GM19395 (cell line): ENCODE results near the gene DUSP8.
"Not testable (repeated sequence)": the region's sequence is repeated elsewhere in the genome, so short reads cannot be mapped to it uniquely, and the experiment has no call there.

Experiments used
- ATAC-seq: cut with Tn5 transposase; IDR thresholded peaks from one replicate; pipeline ENCODE4 v1.9.1; 2021; ENCODE audit warnings: mild to moderate bottlenecking, moderate library complexity; ENCODE audit not compliant: unreplicated experiment

The DUSP8 gene, protein sequence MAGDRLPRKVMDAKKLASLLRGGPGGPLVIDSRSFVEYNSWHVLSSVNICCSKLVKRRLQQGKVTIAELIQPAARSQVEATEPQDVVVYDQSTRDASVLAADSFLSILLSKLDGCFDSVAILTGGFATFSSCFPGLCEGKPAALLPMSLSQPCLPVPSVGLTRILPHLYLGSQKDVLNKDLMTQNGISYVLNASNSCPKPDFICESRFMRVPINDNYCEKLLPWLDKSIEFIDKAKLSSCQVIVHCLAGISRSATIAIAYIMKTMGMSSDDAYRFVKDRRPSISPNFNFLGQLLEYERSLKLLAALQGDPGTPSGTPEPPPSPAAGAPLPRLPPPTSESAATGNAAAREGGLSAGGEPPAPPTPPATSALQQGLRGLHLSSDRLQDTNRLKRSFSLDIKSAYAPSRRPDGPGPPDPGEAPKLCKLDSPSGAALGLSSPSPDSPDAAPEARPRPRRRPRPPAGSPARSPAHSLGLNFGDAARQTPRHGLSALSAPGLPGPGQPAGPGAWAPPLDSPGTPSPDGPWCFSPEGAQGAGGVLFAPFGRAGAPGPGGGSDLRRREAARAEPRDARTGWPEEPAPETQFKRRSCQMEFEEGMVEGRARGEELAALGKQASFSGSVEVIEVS

DNA sequence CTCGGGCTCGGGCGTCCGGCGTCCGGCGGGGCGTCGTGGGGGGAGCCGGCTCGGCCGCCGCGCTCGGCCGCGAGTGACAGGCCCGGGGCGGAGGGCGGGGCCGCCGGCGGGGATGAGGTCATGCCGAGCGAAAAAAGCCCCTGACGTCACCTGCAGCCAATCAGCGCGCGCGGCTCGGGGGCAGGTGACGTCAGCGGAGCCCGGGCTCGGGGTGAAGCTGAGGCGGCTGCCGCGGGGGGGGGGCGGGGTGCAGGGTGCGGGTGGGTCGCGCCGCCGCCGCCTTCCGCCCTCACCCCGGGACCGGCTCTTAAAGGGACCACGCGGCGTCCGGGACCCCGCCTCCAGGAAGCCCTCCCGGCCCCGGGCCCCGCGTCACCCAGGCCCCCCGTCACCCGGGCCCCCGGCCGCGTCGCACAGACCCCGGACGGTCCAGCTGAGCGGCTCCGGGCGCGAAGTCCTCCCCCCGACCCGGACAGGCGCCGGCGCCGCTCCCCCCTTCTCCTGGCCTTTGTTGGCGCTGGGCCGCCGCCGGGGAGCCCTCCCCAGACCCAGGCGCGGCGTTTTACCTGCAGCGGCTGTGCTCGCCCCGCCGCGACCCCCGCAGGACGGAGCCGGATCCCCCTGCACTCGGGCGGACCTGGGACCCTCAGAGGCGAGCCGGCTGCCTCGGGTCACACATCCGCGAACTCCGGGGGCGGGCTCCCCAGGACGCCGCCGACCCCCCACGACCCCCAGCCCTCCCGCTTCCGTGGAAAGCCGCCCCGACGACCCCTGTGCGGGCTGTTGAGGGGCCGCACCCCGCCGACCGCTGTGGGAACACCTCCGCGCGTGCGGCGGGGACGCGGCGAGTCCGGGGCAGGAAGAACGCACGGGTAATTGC, at the start of gene DUSP8:
TSS of gene DUSP8 (minus strand) at position 75 of the 880 bp plus-strand sequence. CDS start 6,445 bp downstream, outside the sequence.
- peak; percentile 50 for ATAC-seq

DNA sequence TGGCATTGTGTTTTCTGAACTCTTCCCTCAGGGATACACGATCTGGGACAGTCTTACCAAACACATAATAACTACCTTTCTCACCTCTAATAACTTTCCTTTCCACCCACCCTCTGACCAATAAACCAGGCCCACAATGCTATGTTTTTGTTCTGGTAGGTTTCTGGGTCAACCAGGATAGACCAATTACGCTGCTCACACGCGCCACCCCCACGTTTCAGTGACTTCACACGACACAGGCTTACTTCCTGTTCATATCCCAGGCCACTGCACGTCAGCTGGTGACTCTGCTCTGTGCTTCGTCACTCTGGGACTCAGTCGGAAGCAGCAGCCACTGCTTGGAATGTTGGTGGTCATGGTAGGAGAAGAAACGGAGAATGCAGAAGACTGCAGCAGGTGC, 47.4 kb upstream of the DUSP8 start:
- no peak for ATAC-seq

DNA sequence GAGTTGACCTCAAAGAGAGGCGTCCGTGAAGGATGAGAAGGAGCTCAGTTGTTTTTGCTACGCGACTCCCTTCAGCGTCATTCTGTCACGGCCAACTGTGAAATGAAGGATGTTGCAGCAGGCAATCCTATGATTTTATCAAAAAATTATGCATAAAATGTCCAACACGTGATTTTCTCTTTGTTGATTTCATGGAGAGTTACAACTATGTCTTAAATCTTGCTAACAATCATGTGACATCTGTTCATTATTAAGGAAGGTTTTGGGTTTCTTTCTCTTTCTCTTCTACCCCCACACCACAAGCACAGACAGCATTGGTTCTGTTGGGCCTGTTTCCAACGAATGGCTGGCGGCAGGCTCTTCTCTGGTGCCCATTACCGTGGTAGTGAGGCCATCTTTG, 46.2 kb upstream of the DUSP8 start:
- ATAC-seq: no peak

DNA sequence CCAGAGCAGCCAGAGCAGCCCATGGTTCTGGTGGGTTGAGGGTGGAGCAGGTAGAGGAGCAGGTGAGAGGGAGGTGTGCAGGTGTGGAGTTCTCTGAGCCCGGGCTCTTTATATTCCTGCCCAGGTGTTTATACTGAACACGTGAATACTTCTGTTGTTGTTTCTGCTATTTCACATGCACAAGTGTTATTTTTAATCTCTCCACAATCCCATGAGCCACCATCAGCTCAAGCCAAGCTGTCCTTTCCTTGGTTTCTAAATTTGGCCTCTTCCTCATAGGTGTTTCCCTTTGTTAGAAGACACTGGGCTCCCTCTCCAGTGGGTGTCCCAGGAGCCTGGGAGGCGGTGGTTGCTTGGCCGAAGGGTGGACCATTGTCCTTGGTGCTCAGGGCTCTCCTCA, 36.3 kb upstream of the DUSP8 start, which contains the start of gene KRTAP5-3:
TSS of gene KRTAP5-3 (minus strand) at position 101 of the 400 bp plus-strand sequence. CDS start at position 23, 78 bp downstream.
- ATAC-seq: no peak

DNA sequence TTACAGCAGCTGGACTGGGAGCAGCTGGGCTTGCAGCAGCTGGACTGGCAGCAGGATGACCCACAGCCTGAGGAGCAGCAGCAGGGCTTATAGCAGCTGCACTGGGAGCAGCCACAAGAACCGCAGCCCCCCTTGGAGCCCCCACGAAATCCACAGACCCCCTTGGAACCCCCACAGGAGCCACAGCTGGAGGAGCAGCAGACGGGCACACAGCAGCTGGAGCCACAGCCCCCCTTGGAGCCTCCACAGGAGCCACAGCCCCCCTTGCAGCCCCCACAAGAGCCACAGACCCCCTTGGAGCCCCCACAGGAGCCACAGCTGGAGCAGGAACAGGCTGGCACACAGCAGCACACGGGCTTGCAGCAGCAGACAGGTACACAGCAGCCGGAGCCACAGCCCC, 35.8 kb upstream of the DUSP8 start:
- not testable (repeated sequence) for ATAC-seq

DNA sequence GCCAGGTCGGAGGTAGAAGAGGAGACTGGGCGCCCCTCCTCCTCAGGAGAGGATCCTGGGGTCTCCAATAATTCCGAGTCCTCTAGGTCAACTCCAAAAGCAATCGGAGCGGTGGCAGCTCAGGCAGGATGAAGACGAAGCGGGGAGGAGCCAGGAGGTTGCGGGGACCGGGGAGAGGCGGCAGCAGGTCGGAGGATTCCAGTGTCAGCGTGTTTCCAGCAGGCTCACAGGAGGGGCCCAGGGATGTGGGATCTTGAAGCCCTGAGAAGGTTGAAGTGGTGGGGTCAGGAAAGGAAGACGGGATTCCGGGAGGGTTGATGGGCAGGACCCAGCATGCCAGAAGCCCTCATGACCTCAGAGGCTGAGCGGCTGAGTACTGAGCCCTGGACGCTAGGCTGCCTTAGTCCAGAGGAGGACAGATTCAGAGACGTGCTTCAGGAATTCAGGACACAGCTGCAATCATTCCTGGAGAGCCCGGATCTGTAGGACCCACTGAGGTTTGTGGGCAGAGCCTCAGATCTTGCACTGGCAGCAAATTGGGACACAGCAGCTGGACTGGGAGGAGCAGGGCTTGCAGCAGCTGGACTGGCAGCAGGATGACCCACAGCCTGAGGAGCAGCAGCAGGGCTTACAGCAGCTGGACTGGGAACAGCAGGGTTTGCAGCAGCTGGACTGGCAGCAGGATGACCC, 35.2 kb upstream of the DUSP8 start:
- not testable (repeated sequence) for ATAC-seq

DNA sequence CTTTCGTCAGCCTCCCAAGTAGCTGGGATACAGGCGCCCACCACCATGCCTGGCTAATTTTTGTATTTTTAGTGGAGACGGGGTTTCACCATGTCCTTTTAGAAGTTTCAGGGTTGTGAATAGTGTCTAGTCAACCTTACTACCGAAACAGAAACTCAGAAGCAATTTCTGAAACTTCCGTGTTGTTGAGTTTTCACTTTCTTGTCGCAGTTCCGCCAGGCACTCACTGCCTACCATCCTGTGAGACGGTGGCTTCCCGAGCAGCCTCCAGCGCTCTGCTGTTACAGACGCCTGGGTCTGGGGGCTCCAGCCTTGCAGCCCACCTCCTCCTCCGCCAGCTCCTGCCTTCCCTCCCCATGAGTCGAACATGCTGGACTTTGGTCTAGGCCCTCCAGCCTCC, 33.9 kb upstream of the DUSP8 start:
- peak; percentile 97 for ATAC-seq

DNA sequence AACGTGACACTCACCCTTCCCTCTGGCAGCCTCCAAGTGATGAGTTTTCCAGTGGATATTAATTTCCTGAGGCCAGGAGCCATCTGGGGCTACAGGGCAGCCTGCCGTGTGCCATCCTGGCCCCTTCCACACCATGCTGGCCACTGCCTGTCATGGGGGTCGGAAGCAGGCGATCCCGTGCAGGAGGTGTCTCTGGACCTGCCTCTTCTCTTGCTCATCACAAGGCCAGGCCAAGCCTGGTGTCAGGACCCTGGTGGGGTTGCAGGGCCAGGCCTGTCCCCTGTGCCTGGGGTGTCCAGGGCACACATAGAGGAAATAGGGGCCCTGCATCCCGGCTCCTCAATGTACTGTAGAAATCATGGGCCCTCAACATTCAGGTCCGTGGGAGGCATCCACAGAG, 32.6 kb upstream of the DUSP8 start:
- ATAC-seq: no peak

DNA sequence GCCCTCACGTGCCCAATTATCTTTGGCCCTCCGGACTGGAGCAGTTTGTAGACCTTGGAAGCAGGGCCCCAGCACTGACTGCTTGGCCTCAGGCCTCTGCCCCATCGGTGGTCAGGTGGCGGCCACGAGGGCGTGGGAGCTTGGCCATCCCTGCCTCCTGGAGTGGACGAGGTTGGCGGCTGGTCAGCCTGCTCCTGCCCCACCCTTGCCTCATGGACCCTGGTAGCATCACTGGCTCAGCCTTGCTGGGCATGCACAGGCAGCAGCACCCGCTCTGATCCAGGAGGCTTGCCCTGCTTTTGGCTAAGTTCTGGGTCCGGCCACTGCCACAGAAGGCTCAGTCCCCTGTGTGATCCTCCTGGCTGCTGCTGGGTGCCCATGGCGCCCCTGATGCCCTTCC, 32.1 kb upstream of the DUSP8 start:
- no peak for ATAC-seq

DNA sequence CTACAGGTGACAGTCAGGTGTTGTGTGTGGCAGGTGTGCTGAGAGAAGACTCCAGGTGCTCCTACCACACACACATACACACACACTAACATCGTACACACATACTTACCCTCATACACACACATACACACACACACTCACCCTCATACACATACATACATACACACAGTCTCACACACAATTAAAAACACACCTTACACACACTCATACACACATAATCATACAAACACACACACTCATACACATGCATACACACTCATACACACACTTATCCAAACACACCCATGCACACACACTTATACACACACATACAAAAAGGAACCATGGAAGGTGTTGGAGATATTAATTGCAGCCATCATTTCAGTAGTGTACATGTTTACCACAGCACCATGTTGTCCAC, 31.6 kb upstream of the DUSP8 start:
- no peak for ATAC-seq

DNA sequence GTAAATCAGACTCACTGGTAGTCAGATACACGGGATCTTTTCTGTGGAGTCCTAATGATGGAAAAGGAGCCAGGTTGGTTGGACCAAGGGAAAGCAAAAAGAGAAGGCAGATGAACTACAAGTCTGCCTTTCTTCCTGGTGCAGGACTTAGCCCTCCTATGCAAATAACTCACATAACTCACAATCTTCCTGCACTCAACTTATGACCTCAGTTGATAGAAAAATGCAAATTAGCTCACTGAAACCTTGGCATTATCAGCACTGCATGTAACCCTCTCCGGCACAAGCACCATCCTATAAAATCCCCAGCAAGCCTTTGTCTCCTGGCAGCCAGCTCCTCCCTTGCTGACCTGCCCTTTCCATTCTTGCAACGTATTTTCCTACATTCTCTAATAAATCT, 29.6 kb upstream of the DUSP8 start:
- ATAC-seq: not testable (repeated sequence)

DNA sequence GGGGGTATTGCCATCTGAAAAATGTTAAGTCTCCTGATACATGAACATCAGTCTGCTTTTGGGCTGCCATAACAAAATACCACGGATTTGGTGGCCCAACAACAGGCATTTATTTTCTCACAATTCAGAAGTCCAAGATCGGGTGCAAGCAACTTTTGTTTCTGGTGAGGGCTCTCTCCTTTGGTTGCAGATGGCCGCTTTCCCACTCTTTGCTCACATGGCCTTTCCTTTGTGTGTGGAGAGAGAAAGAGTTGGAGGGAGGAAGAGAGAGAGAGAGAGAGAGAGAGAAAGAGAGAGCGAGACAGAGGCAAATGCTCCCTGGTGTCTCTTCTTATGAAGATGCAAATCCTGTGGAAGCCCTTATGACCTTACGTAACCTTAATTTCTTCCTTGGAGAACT, 28.6 kb upstream of the DUSP8 start:
- ATAC-seq: no peak

DNA sequence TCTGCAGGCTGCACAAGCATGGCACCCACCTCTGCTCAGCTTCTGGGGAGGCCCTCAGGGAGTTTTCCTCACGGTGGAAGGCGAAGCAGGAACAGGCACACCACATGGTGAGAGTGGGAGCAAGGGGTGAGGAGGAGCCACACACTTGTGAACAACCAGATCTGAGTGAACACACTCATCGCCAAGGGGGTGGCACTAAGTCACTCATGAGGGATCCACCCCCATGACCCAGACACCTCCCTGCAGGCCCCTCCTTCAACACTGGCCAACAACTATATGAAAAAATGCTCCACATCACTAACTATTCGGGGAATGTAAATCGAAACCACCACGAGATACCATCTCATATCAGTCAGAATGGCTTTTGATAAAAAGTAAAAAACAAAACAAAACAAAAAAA, 26.7 kb upstream of the DUSP8 start:
- no peak for ATAC-seq

DNA sequence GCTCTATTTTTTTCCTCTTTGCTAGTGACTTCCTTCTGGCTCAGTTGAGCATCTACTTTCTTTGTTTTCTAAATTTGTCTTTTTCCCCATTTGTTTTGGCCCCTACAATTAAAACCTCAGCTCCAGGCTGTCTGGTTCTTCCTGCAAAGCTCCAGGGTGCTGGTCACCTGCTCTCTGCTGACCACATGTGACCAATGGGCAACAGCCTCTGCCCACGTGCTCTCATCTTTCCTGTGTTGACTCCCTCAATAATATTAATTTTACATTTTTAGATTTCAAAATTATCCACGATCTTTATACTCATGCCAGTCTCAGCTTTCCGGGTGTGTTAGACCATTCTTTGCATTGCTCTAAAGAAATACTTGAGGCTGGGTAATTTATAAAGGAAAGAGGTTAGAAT, 26.3 kb upstream of the DUSP8 start:
- not testable (repeated sequence) for ATAC-seq

DNA sequence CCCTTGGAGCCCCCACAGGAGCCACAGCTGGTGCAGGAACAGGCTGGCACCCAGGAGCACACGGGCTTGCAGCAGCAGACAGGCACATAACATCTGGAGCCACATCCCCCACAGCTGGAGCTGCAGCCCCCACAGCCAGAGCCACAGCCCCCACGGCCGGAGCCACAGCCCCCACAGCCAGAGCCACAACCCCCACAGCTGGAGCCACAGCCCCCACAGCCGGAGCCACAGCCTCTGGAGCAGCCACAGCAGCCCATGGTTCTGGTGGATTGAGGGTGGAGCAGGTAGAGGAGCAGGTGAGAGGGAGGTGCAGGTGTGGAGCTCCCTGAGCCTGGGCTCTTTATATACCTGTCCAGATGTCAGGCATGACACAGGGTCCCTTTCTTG, 25.9 kb upstream of the DUSP8 start, which contains the start of gene KRTAP5-2:
TSS of gene KRTAP5-2 (minus strand) at position 301 of the 387 bp plus-strand sequence. CDS start at position 257, 44 bp downstream.
- no peak for ATAC-seq

DNA sequence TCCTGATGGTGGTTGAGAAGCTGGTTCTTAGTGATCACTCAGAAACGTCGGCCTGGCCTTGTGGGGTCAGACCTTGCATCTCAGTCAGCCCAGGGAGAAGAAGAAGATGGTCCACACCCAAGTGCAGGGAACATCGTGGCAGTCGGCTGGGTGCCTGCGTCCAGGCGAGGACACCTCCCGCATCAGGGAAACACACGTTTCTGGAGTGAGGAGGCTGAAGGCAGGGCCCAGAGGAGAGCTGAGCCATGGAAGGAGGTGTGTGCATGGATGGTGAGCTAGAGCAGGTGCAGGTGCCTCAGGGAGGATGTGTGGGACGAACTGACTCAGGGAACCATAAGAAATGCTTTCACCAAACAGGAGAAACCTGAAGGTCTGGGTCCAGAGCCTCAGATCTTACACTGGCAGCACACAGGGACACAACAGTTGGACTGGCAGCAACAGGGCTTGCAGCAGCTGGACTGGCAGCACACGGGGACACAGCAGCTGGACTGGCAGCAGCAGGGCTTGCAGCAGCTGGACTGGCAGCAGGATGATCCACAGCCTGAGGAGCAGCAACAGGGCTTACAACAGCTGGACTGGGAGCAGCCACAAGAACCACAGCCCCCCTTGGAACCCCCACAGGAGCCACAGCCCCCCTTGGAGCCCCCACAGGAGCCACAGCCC, 25.4 kb upstream of the DUSP8 start:
- no peak for ATAC-seq

DNA sequence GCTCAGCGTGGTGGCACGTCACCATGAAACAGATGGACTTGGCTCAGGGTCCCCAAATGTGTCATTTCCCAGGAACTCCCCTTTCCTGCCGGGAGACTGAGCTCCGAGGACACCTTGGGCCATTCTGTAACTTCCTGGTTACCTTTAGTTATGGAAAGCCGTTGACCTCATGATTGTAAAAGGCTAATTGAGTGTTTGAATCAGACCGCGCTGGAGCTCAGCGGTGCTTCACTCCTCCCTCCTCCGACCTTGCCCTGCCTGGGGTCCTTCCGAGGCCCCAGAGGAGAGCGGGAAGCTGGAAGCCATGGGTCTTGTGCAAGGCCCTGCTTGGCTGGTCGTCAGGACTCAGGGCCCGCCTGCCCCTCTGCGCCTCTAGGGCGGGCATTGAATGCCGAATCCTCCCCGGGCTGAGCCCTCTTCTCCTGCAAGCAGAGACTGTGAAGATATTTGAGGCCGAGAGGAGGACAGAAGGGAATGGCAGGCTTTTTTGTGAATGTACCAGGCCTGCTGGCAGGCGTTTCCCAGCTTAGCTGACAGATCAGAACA, 24.6 kb upstream of the DUSP8 start:
- ATAC-seq: not testable (repeated sequence)

DNA sequence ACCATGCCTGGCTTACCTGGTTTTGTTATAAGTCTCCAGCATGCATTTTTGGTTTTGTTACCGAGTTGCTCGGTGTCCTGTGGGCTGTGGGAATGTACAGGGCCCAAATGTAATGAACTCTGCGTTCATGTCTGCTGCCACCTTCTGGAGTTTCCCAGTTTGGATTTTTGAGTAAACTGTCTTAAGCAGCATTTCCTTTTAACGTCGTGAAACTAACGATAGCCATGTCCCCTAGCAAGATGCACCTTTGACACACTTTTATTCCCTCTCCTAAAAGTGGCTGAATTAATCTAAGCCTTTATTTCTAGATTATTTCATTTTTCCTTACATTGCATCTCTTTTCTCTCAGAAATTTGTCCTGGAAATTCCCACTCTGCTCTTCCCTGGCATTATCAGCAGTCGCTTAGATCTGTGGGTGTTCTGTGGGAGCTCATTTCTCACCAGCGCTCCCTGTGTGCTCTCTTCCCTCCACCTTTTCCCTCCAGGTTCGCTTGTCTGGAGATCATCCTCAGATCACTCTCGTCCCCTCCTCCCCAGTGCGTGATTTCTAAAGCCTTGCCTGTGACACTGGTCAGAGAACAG, 24.0 kb upstream of the DUSP8 start:
- ATAC-seq: not testable (repeated sequence)

DNA sequence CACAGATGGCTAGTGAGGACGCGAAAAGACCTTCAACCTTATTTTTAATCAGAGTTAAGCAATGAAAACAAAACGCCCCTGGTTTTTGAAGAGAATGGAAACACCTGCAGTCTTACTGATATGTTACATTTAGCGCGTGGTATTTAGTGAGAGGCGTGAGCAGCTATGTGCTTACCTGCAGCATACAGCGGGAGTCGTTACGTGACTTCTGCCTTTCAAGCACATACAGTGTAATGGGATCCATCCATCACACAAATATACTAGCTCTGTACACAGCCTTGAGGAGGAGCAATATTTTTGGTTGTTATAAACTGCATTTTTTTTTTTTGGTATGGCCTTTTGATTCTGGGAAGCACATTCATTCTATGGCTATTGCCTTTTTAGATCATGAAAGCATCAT, 20.6 kb upstream of the DUSP8 start:
- no peak for ATAC-seq
